DMS53 (cell line): ENCODE measurements around the gene IGF2.
"Not testable (repeated sequence)": the region's sequence is repeated elsewhere in the genome, so short reads cannot be mapped to it uniquely, and the experiment has no call there.

Experiments
- DNase-seq: peaks from one replicate; lab custom pipeline; 2025; lab: John Stamatoyannopoulos, UW

IGF2 gene

DNA sequence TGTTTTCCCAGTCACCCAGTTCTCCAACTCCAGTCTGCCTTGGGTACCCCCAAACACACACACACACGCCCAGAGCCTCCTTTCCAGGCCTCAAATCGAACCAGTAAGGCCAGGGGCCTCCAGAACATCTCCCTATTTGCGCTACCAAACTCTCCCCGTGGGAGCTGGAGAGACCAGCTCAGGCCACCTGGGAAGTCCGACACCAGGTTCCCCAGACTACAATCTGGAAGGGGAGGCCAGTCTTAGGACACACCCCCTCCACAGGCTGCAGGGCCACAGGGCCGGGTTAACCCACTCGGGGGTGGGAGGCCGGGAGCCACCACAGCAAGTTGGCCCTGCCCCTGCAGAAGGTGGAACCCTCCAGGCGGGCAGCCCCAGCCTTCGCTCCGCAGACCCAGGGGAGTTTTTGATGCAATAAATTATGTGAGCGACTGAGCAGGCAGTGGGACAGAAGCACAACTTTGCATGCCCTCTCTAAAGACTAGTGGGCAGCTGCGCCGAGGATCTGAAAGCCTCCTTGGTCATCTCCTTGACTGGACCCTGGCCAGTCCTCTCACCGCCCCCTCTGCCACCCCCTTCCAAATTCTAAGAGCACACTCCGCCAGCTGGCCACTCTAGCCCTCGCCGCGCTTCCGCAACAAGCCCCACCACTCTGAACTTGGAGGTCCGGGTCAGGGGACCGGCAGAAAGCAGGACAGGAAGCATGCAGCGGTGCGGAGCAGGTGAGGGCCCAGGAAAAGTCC, 2.8 kb downstream of the IGF2 start:
- no peak for DNase-seq

DNA sequence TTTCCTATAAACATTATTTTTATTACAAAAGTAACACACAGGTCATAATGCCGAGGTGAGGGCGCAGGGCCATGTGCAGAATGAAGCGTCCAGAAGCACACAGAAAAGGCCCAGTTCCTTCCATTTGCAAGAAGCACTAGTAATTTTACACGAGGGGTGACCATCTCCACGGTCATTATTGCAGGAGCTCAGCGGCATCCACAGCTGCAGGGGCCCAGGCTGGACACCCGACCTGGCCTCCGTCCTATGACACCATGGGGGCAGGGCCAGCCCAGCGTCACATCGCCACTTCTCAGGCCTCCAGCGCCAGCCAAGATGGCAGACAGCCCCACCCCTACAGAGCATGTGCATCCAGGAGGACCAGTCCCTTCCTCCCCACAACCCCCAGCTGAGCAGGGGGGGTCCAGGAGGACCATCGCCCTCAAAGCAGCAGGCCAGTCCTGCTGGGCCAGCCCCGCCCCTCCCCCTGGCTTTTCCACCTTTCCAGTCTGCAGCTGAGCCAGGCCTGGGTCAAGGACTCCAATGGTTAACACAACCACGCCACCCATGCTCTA, 3.5 kb downstream of the IGF2 start:
- DNase-seq: no peak

DNA sequence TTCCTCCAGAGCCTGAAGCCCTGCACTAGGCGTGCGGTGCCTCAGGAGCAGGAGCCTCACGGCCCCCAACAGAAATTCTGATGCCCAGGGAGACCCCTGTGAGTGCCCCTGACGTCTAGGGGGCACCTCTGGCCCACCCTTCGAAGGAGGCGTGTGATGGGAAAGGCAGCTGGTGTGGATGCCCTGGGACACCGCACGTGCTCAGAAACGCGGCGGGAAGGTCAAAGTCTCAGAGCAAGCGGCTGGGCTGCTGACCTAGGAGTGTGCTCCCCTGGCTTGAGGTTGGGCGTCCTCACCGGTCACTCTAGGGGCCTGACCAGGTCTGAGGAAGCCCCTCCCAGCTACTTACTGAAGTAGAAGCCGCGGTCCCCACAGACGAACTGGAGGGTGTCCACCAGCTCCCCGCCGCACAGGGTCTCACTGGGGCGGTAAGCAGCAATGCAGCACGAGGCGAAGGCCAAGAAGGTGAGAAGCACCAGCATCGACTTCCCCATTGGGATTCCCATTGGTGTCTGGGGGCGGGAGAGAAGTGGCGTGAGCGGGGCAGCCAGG, 4.1 kb downstream of the IGF2 start:
- no peak for DNase-seq

DNA sequence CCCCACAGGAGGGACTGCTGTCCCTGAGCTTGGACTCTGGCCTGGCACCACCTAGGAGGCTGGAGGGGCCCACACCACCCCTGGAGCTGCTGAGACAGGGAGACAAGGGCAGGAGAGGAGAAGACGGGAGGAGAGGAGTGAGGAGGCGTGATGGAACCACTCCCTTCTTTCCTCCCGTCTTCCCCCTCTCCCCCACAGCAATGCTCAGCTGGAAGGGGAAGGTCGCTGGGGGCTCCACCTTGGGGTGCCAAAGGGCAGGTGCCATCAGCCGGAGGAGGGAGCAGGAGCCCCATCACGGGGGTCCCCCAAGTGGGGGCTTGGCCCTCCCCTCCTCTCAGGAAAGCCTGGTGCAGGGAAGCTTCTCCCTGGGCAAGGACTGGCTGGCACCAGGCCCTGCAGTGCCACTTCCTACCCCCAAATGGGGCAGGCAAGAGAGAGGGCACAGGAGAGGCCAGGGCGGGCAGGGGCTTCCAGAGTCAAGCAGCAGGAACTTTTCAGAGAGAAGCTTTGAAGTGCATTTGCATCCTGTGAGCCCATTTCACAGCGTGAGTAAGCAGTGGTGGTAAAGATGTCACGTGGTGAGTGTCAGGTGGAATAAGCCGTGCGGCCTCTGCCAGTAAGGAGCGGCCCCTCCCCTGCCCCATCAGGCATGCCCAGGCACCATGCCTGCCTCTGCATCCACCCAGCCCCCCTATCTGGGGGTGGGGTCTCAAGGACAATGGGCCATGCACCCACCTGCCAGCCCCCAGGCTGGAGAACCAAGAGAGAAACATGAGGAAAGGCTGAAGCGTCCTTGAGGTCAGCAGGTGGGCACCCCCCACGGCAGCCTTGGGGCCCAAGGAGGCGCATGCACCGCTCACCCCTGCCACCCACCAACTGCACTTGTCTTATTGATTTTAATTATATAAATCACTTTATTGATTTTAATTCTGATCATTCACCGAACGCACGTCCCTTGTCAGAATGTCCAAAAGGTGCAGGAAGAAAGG, 4.9 kb downstream of the IGF2 start:
- DNase-seq: no peak

DNA sequence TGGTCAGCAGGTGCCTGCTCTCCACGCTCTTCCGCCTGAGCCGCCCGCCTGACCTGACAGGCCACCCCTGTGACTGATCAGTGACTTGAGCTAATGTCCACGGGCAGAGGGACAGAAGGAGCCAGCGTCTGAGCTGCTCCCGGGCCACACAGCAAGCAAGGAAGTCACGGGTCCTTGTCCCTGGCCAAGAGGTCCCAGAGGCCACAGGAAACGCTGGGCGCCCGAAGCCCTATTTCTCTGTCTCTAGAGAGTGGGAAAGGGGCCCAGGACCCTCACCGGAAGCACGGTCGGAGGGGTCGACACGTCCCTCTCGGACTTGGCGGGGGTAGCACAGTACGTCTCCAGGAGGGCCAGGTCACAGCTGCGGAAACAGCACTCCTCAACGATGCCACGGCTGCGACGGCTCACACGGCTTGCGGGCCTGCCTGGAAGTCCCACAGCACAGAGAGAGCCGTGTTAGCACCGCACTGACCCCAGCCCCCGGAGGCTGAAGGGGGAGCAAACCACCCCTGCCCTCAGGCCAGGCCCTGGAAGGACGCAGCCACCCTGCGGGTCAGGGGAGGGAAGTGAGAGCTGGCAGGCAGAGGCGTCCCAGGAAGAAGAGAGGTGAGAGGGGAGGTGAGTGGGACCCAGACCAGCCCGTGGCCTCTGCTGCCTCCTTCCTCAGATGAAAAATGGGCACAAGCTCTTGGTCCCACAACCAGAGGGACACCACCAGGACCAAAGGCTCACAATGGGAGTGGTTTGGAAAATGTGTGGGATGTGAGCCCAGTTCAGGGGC, 5.8 kb downstream of the IGF2 start:
- no peak for DNase-seq

DNA sequence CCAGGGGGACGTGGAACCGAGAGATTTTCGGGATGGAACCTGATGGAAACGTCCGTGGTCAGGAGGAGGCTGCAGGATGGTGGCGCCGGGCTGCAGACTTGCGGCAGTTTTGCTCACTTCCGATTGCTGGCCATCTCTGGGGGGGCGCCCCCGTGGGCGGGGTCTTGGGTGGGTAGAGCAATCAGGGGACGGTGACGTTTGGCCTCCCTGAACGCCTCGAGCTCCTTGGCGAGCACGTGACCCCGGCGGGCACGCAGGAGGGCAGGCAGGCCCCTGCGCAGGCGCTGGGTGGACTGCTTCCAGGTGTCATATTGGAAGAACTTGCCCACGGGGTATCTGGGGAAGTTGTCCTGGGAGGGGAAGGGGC, 6.3 kb downstream of the IGF2 start:
- DNase-seq: no peak

DNA sequence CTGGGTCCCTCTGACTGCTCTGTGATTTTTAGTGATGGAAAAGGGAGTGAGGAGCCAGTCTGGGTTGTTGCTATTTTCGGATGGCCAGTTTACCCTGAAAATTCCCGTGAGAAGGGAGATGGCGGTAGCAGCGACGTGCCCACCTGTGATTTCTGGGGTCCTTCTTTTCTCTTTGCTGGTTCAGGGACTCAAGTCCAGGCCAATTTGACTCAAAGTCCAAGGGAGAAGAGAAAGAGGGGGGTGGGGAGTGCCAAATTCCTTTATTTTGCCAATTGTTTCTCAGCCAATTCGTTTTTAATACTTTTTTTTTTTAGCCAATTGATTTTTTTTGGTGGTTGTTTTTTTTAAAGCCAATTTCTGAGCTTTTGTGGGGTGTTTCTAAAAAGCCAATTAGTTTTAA, 6.9 kb downstream of the IGF2 start:
- no peak for DNase-seq

DNA sequence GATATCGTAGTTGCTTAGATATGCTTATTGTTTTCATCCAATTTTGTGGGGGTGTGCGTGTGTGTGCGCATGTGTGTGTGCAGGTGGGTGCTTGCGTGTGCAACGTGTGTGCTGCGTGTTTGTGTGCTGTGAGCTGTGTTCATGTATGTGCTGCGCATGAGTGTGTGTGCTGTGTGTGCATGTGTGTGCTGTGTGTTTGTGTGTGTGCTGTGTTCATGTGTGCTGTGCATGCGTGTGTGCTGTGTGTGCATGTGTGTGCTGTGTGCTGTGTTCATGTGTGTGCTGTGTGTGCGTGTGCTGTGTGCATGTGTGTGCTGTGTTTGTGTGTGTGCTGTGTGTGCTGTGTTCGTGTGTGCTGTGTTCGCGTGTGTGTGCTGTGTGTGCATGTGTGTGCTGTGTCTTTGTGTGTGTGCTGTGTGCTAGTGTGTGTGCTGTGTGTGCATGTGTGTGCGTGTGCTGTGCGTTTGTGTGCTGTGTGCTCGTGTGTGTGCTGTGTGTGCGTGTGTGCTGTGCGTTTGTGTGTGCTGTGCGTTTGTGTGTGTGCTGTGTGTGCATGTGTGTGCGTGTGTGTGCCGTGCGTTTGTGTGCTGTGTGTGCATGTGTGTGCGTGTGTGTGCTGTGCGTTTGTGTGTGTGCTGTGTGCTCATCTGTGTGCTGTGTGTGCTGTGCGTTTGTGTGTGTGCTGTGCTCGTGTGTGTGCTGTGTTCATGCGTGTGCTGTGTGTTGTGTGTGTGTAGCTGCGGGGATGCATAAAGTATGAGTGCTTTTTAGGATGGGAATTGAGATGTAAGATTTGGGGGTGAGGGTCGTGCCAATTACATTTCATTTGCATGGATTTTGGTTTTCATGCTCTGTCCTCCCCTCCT, 7.6 kb downstream of the IGF2 start:
- DNase-seq: no peak

DNA sequence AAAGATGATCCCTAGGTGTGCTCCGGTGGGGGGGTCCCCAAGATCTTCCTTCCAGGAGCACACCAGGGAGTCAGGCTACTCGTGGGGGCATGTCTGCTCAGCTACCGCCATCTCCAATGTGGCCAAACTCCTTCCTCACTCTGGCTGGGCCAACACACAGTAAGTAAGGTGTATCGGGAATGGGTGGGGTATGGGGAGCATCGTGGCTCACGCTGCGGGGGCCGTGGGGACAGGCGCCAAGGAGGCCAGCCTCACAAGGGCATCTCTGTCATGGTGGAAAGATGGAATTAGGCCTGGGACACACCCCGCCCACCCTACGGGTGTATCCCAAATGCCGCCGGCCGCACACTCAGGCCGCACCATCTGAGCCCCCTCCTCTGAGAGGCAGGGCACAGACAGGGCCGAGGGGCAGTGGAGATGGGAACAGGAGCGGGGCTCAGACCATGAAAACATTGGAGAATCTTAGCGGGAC, 8.3 kb downstream of the IGF2 start:
- DNase-seq: no peak

DNA sequence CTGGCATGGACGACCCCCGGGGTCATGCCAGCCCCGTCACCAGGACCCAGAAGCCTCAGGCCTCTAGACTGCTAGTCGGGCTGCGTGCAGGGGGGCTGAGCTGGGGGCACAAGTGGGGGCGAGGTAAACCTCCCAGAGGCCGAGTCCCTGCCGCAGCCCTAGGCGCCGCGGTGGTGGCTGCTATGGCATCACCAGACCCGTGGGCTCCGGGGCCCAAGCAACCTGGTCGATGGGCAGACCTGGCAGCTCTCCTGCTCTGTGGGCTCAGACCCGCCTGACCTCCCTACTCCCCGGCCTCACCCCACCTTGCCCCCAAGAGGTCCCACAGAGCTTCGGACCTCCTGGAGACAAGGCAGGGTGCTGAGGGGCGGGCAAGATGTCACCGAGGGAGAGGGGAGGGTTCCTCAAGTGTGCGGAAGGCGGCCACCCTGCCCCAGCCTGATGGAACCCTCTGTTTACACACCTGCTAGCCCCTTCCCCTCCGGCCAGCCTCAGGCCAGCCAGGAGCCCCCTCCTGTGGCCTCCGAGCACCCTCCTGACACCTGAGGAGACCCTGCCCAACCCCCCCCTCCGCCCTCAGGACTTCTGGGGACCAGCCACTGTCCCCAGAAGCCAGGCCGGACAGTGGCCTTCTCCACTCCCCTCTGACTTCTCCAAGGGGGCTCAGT, 9.4 kb downstream of the IGF2 start:
- DNase-seq: no peak

DNA sequence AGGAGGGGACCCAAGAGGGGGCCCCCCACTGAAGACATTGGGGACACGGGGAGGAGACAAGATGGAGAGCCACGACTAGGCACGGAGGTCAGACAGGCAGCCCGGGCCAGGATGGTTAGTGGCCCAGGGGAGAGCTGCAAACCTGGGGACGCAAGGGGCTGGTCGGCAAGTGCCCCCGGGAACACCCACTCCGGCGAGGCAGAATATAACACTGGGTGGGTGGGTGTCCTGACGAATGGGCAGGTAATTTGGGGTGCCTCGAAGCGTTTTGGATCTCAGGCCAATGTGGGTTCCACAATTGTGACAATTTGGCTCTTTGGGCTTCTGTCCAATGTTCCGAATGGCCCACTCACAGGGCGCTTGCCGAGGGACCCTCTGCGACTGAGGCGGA, 9.9 kb downstream of the IGF2 start:
- DNase-seq: no peak

DNA sequence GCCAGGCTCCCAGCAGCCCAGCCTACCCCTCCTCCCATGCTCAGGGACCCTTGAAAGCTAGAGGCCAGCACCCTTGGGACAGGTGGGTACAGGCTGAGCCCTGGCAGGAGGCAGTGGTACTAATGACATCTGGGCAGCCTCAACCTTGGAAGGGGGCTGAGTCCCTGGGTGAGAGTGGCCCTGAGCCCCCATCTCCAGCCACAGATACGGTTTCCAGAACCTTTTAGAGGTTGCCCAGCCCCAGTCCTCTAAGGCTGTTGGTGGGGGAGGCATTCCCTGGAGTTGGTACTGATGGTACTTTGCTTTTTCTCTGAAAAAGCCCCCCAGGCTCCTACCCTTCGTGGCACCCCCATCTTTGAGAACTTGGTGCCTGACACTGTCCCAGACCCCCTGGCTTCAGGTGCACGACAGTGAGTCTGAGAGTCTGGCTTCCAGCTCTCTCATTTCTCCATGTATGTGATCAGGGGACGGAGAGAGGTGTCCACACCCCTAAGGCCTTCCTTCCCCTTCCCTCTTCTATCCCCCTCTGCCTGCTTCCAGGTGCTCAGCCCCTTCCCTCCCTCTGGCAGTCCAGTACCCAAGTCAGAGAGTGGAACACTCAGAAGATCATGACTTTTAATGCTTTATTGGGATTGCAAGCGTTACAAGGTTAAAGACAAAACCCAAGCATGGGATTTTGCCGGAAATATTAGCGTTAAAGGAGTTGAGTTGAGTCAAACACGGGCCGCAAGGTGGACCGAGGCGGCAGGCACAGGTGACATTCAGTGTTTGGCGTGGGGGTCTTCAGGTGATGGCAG, 10.5 kb downstream of the IGF2 start:
- no peak for DNase-seq

DNA sequence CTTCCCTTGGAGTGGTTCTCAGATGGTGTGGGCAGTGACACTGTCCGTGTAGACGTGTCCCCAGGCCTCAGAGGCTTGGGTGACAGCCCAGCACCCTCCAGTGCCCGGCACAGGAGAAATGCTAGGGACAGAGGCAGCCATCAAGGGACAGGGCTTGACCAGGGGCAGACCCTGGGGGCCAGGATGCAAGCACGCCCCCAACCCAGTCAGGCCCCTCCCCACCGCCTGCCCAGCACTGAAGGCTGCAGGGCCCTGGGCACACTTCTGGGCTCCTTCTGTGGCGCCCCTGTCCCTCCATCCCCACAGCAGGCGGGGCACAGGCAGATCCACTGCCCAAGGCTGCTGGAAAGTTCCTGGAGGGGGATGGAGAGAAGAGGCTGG, 11.1 kb downstream of the IGF2 start:
- DNase-seq: no peak

DNA sequence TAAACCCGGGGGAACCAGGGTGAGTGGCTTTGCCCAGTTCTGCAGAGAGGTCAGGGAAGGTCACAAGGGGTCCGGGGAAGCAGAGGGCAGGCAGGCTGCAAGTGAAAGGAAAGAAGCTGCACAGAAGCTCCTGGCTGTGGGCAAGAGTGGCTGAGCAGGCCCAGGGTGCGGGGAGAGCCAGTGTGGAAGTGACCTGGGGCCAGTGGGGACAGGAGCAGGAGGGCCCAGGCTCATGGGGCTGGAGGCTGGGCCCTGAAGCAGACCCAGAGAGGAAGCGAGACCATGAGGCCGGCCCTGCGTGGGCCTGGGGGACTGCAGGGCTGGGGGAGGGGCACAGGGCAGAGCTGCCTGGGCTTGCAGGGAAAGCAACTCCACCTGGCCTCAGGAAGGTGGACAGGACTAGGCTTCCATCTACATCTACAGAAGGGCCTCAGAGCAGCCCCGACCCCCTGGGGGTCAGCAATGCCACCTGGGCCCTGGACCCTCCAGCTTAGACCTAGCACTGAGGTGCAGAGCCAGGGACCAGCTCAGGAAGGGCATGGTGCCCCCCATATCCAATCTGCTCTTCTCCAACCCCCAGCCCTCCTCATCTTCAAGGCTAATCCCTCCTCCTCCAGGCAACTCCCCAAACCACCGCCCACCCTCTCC, 11.6 kb downstream of the IGF2 start:
- no peak for DNase-seq

DNA sequence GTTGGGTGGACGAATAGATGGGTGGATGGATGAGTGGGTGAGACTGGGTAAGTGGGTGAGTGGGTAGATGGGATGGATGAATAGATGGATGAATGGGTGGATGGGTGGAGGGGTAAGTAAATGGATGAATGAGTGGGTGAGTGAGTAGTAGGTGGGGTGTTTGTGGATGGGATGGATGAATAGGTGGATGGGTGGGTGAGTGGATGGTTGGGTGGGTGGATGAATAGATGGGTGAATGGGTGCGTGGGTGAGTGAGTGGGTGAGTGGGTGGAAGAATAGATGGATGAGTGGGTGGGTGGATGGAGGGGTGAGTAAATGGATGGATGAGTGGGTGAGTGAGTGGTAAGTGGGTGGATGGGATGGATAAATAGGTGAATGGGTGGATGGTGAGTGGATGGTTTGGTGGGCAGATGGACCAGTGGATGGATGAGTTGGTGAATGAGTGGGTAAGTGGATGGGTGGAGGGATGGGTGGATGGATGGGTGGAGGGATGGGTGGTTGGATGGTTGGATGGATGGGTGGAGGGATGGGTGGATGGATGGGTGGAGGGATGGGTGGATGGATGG, 12.6 kb downstream of the IGF2 start:
- no peak for DNase-seq

DNA sequence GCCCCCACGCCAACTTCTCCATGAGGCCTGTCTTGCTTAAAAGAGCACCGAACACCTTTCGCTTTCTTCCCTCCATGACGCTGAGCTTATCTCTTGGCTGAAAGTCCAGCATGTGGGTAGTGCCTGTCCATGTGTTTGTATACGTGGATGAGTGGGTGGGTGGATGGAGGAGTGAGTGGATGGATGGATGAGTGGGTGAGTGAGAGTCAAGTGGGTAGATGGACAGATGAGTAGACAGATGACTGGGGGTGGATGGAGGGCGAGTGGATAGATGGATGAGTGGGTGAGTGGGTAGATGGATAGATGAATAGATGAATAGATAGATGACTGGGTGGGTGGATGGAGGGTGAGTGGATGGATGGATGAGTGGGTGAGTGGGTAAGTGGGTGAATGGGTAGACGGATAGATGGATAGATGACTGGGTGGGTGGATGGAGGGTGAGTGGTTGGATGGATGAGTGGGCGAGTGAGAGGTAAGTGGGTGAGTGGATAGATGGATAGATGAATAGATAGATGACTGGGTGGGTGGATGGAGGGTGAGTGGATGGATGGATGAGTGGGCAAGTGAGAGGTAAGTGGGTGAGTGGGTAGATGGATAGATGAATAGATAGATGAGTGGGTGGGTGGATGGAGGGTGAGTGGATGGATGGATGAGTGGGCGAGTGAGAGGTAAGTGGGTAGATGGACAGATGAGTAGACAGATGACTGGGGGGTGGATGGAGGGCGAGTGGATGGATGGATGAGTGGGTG, 14.3 kb downstream of the IGF2 start:
- DNase-seq: not testable (repeated sequence)

DNA sequence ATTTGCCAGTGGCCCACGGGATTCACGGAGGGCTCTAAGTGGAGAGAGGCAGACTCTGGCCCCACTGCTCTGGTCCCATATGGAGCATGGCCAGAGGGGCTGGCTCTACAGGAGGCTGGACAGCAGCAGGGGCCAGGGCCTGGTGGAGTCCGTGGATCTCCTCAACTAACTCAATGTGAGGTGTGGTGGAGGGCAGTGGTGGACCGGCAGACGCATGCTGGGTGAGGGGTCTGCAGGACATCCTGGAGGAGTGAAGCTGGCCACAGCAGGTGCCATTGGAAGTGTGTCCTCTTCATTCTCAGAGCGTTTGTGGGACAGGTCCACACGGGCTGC, 15.6 kb downstream of the IGF2 start:
- DNase-seq: no peak
